ENCODE measurements around the gene TCEAL5.
"Not testable (repeated sequence)": the region's sequence is repeated elsewhere in the genome, so short reads cannot be mapped to it uniquely, and the experiment has no call there.

TCEAL5 gene, protein sequence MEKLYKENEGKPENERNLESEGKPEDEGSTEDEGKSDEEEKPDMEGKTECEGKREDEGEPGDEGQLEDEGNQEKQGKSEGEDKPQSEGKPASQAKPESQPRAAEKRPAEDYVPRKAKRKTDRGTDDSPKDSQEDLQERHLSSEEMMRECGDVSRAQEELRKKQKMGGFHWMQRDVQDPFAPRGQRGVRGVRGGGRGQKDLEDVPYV

DNA sequence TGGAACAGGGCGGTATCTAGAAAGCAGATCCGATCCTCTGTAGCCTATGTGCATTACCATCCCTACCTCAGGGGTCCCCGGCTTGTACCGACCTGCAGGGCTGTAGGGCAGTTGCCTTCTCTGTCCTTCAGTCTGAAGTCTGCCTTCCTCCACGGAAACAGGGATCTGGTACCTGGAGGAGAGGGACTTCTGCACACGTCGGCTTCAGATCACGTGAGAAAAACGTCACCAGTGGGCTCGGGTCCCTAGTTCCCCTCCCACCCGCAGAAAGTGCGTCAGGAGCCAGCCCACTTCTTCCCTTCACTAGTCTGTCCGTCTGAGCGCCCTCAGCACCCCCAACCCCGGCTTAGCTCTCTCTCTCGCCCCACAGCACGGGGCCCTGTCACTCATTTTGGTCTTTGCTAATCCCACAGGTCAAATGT lies at the start of gene TCEAL5:
Gene TCEAL5 (minus strand): TSS at position 170 of the 422 bp plus-strand sequence. CDS start 2,187 bp downstream, outside the sequence.
- DNase-seq: no peak
- in situ Hi-C loops (cut with HindIII; ENCODE audit: low pct_ligation_motif_present, low pct_unique_long_range_greater_than_20kb, low sequenced_read_pairs): no loop called here

DNA sequence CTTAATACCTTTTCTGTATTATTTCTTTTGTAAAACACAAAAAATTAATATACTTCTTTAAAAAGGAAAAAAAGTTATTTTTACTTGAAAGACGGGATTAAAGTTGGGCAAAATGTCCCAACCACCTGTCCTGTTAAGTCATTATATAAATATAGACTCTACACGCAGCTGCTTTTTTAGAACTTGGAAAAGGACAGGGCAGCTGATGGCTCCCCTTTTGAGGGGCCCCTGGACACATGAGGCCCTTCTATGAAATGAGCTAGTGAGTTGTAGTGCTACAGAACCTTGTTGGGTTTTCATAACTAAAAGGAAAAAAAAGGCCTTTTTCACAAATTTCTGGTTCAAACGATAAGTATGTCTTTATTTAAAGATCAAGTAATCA lies 34.8 kb upstream of the TCEAL5 start:
- in situ Hi-C loops (cut with HindIII; ENCODE audit: low pct_ligation_motif_present, low pct_unique_long_range_greater_than_20kb, low sequenced_read_pairs): no loop called here
- DNase-seq: no peak

DNA sequence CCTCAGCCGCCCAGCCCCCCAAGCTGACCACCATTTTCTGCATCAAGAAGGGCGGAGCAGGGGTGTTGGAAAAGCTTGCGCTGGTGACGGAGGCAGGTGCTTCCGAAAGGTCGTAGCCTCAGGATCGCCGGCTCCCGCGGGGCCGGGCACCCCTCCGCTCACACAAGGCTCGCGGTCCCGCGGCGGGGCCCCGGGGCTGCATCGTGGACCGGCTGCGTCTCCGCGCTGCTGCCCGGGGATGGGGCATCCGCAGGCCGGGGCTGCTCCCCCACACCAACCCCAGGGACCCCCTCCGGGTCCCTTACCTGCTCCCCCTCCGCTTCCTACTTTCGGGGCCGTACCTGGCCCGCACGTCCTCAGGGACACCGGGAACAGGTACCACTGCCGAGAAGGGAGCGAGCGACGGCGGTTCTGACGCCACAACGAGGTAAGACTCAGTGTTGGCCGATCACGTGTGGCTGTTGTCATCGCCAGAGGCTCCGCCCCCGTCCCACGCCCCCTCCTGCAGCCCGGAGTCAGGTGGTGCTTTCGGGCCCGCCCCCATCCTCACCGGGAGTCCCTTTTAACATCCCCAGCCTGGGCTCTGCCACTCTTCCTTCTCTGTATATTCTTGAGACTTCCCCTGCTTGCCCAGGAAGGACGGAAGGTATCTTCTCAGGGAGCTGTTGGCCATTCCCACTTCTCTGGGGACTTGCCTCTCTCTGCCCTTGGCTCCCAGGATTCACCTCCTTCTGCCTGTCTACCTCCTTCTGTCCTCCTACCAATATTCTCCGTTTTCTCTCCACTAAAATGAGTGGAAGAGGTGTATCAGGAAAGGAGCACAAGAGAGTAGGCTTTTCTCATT lies 34.2 kb upstream of the TCEAL5 start, which contains the start of gene BEX2:
Gene BEX2 (minus strand): TSS at position 436 of the 844 bp plus-strand sequence. CDS start 1,014 bp downstream, outside the sequence.
- in situ Hi-C loops (cut with HindIII; ENCODE audit: low pct_ligation_motif_present, low pct_unique_long_range_greater_than_20kb, low sequenced_read_pairs): no loop called here

DNA sequence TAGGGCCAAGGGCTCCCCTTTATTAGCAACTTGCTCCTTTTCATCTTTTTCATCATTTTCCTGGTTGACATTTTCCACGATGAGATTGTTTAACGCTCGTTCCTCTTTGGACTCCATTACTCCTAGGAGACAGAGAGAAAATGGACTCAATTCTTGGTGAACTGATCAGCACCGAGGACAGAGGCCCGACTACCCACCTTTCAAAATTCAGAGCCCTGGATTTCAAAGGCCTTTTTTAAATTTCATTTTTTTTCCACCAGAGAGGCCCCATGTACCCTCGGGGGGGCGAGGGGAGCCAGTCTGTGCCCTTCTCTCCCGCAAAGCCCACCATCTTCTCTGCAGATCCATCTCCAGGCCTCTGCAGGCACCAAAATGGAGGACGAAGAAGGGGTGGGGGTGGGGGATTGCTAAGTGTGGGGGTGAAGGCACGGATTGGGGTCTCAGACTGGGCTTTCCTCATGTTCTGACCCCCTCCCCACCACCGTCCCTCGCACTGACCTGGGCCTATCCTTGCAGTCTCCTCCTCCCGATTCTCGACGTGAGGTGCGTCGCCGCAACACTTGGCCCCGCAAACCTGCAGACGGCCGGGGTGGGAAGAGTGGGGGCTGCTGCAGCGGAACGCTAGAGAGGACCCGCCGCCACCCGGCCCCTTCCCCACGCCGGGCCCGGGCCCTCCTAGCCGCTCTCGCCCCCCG lies 33.5 kb upstream of the TCEAL5 start:
- DNase-seq: no peak
- in situ Hi-C loops (cut with HindIII; ENCODE audit: low pct_ligation_motif_present, low pct_unique_long_range_greater_than_20kb, low sequenced_read_pairs): no loop called here

More for the DNA sequence above, 34.2 kb upstream of the TCEAL5 start, which contains the start of gene BEX2:
- peak; percentile 64 for DNase-seq

DNA sequence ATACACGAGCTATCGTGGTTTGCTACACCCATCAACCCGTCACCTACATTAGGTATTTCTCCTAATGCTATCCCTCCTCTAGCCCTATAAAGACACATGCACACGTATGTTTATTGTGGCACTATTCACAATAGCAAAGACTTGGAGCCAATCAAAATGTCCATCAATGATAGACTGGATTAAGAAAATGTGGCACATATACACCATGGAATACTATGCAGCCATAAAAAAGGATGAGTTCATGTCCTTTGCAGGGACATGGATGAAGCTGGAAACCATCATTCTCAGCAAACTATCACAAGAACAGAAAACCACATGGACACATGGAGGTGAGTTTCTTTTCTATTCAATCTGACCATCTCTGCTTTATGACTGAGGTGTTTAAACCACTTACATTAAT lies 29.1 kb upstream of the TCEAL5 start:
- DNase-seq; in situ Hi-C loops (cut with HindIII; ENCODE audit: low pct_ligation_motif_present, low pct_unique_long_range_greater_than_20kb, low sequenced_read_pairs): not testable (repeated sequence)

DNA sequence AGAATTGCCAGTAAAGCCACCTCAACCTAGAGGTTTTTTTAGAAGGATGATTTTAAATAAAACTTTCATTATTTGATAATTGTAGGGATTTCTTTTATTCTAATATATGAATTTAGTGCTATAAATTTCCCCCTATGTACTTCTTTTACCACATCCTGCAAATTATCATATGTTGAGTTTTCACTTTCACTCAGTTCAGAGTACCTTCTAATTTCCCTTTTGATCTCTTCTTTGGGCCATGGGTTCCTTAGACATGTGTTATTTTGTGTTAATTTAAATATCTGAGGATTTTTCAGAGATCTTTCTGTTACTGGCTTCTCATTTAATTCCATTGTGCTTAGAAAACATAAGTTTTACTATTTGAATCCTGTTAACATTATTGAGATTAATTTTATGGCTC lies 28.2 kb upstream of the TCEAL5 start:
- in situ Hi-C loops (cut with HindIII; ENCODE audit: low pct_ligation_motif_present, low pct_unique_long_range_greater_than_20kb, low sequenced_read_pairs): no loop called here
- DNase-seq: no peak

DNA sequence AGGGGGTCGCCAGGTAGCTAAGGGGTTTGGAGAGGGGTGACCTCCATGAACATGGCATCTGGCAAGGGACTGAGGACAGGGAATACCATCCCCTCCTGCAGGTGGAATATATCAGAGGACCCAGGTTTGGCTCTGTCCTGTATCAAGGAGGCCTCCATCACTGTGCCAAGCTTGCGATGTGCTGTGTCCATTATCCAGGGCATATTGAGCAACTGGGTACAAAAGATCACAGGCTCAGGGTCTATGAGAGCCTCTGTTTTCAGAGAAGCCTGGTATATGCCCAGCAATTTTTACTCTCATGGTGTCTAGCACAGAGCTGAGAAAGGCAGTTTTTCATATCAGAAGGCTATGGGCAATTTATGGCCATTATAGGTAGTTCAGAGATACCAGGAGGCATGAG lies 16.6 kb upstream of the TCEAL5 start:
- no peak for DNase-seq

DNA sequence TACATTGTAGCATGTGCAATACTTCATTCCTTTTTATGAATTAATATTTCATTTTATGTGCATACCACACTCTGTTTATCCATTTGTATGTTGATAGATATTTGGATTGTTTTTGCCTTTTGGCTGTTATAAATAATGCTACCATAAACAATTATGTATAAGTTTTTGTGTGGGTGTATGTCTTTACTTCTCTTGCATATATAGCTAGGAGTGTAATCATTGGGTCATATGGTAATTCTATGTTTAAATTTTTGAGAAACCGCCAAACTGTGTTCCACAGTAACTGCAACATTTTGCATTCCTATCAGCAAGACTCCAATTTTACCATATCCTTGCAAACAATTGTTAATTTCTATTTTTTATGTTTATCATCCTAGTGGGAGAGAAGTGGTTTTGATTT lies 3.1 kb upstream of the TCEAL5 start:
- in situ Hi-C loops (cut with HindIII; ENCODE audit: low pct_ligation_motif_present, low pct_unique_long_range_greater_than_20kb, low sequenced_read_pairs): no loop called here
- no peak for DNase-seq

More for the DNA sequence above, 16.6 kb upstream of the TCEAL5 start:
- in situ Hi-C loops (cut with HindIII; ENCODE audit: low pct_ligation_motif_present, low pct_unique_long_range_greater_than_20kb, low sequenced_read_pairs): no loop called here

DNA sequence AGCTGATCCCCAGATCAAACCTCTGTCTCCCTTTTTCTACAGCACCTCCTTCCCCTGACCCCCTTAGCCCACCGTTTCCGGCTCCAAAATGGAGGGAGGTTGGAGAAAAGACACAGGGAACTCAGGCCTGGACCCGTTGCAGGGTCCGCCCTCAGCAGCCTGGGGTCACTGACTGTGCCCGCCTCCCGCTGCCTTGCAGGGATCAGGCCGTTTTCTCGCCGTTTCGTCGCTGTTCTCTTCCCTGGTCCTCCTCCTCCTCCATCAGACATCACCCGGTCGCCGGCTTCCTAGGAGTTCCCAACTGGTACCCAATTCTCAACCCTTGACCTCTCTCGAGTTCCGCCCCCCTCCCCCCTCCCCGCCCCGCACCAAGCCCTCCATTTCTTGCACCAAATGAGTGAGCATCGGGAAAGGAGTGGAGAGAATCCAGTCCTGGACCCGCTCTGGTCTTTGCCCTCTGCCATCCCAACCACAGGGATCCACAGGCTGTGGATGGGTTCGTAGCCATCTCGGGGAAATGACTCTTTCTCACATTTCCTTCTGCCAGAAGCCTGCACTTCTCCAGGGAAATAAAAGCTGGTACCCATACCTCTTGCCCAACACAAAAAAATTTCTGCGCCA lies 493 bp downstream of the TCEAL5 start:
- in situ Hi-C loops (cut with HindIII; ENCODE audit: low pct_ligation_motif_present, low pct_unique_long_range_greater_than_20kb, low sequenced_read_pairs): no loop called here
- DNase-seq: no peak

DNA sequence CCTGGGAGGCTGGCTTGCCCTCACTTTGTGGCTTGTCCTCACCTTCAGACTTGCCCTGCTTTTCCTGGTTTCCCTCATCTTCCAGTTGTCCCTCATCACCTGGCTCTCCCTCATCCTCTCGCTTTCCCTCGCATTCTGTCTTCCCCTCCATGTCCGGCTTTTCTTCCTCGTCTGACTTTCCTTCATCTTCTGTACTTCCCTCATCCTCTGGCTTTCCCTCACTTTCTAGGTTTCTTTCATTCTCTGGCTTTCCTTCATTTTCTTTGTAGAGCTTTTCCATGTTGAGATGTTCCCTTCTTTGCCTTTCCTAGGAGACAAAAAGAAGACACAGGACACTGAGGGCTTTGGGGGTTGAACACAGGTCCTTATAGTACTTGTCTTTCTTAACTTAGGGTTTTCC lies 2.3 kb downstream of the TCEAL5 start:
- no peak for DNase-seq
- in situ Hi-C loops (cut with HindIII; ENCODE audit: low pct_ligation_motif_present, low pct_unique_long_range_greater_than_20kb, low sequenced_read_pairs): no loop called here

DNA sequence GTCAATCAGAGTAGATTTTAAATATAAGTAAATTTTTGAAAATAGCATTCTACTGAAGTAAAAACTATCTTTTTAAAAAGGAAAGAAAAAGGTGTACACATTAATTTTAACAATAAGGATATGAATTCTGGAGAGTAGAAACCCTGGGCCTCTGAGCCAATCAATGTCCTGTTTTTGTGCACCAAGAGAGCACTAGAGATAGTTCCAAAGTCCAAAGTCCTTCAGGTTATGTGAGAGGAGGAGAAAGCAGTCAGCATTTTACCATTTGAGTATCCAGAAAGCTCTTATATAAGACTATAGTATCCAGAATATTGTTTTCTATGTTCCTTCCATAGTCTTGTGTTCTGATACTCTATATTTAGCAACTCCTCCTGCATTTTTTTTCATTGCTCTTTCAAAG lies 18.3 kb downstream of the TCEAL5 start:
- DNase-seq: no peak
- in situ Hi-C loops (cut with HindIII; ENCODE audit: low pct_ligation_motif_present, low pct_unique_long_range_greater_than_20kb, low sequenced_read_pairs): no loop called here

DNA sequence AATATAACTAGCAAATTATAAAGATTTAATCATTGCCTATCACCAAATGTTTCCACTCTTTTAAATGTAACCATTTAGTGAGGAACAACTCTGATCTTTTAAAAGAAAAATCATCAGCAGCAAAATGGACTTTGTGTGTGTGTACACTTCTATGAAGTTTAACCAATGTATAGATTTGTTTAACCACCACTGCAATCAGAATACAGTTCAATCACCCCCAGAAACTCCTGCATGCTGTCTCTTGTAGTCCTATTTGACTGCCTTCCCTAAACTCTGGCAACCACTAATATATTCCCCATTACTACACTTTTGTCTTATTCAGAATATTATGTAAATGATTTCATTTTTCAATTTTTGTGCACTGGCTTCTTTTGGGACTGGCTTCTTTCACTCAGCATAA lies 19.9 kb downstream of the TCEAL5 start:
- in situ Hi-C loops (cut with HindIII; ENCODE audit: low pct_ligation_motif_present, low pct_unique_long_range_greater_than_20kb, low sequenced_read_pairs): no loop called here
- DNase-seq: no peak

DNA sequence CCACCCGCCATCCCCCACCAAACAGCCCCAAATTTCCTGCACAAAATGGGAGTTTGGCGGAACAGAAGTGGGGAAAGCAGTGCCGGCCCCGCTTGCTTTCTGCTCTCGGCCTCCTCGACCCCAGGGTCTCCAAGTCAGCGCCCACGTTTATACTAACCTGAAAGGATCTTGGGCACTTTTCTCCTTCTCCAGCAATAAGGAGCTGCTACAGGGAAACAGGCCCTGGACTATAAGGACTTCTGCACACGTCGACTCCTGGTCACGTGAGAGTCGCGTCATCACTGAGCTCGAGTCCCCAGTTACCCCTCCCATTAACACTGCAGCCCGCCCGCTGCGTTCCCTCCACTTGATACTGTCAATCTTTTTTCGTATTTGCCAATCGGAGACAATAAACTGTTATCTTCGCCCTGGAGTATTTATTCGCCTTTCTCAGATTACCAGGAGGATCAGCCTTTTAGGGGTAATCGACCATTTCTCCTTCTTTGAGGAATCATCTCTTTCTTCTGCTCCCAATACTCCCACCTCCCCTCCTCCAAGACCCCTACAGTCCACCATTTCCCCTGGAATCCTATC lies 21.5 kb downstream of the TCEAL5 start, which contains the start of gene TCEAL8:
Gene TCEAL8 (minus strand): TSS at position 235 of the 573 bp plus-strand sequence. CDS start 1,176 bp downstream, outside the sequence.
- DNase-seq: peak; percentile 66
- in situ Hi-C loops (cut with HindIII; ENCODE audit: low pct_ligation_motif_present, low pct_unique_long_range_greater_than_20kb, low sequenced_read_pairs): no loop called here

DNA sequence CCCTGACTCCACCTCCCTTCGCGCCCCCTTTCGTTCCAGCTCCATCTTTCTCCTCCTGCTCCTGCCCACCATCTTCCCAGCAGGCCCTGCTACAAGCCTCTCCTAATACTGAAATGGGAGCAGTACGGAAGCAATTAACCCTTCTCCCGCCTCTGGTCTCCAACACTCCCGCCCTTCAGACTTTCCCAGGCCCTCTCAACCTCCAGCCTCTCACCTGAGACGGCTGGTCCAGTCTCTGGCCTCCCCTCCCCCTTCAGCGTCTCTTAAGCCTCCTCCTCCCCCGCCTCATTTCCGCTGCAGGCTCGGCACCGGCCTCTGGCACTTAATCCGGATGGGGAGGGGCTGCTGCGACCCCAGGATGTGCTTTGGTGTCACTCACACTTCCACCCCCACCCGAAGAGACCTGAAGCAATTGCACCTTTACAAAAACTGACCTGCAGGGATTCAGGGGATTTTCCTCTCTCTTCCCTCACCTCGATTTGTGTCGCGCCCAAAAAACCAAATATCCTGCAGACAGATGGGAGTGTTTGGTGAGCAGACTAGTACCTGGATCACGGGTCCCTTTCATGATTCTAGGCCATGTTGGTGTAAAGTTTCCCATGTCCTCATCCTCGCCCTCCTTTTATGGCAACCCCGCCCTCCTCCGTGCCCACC lies 22.3 kb downstream of the TCEAL5 start:
- peak; percentile 25 for DNase-seq
- in situ Hi-C loops (cut with HindIII; ENCODE audit: low pct_ligation_motif_present, low pct_unique_long_range_greater_than_20kb, low sequenced_read_pairs): no loop called here

DNA sequence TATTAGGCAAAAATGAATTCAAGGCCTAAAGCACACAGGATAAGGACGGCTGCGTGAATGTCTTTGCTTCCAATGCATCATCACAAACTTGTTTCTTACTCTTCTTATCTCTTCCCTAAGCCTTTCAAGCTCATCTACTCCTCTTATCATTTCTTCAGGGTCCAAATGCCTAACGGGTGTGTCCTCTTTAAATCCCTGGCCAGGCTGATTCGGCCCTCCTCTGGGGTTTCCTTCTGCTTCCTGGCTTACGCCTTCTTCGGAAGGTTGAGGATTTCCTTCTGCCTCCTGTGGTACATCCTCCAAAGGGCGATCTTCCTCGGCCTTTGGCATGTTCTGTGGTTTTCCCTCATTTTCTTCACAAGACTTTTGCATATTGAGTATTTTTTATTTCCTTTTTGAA lies 22.9 kb downstream of the TCEAL5 start:
- in situ Hi-C loops (cut with HindIII; ENCODE audit: low pct_ligation_motif_present, low pct_unique_long_range_greater_than_20kb, low sequenced_read_pairs): no loop called here
- no peak for DNase-seq

DNA sequence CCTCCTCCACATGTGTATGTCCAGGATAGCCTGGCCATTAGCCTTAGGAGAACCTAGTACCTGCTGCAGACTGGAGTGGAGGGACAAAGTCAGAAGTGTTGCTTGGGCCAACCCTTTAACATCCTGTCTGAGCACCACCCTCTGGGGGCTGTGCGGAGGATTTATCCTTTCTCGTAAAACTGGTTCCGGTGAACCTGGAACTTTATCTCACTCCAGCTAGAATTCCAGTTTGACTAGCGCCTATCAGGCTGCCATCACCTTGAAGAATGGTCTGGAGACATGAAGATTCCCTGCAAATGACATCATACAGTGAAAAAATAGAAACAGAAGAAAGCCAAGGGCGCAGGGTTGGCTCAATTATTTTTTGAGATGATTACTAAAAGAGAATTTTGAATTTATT lies 25.6 kb downstream of the TCEAL5 start:
- in situ Hi-C loops (cut with HindIII; ENCODE audit: low pct_ligation_motif_present, low pct_unique_long_range_greater_than_20kb, low sequenced_read_pairs): no loop called here
- no peak for DNase-seq

DNA sequence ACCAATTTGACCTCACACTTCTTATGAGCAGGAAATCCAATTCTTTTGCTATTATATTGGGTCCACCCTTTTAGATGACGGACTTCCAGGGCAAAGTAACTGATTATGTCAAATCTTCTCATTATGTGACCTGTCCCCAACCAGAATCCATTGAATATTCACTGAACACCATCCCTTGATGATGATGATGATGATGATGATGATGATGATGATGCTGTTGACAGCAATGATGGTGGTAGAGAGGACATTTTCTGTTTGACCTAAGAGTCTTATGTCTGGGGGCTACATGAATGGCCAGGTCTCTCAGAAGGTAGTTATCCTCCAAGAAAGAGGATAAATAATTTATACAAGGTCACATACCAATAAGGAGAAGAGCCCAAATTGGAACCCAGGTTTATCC lies 26.7 kb downstream of the TCEAL5 start:
- in situ Hi-C loops (cut with HindIII; ENCODE audit: low pct_ligation_motif_present, low pct_unique_long_range_greater_than_20kb, low sequenced_read_pairs): no loop called here
- no peak for DNase-seq

DNA sequence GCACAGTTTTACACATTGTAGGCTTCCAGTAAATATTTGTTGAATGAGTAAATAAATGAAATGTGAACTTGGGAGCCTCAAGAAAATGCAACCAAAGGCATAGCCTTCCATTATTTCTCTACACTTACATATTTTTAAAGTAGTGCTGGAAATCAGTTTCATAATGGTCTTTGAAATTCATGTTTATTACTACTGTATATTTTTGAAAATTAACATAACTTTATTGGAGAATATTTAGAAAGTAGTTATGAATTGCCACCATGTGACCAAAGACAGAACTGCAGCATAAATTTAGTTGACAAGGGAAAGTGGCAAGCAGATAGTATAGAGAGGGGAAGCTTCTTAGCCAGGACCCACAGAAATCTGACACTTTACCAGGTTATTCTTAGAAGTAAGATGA lies 28.0 kb downstream of the TCEAL5 start:
- in situ Hi-C loops (cut with HindIII; ENCODE audit: low pct_ligation_motif_present, low pct_unique_long_range_greater_than_20kb, low sequenced_read_pairs): no loop called here
- peak; percentile 24 for DNase-seq

Measured in ACHN (cell line).